ENCODE results near the gene PCDHGA11. TPM values are rescaled to one million over a fixed set of nuclear protein-coding genes. Genes with fewer than 3 reads are reported as not detected.

Gene PCDHGA11
- total and polyA plus RNA-seq, 2 experiments from 2014 or later = 1.8 to 2.7 TPM

GRCh38 chr5:141437221-141437620 lies 16.4 kb downstream of the PCDHGA11 start:
- H3K9me3 ChIP-seq (ENCODE audit: low read depth) = peaks cover 14% of the 10 kb centered on the region
- no peaks in the 10 kb centered on the region for H3K4me1 ChIP-seq (ENCODE audit: insufficient read depth)
- H3K27ac ChIP-seq = no peak overlapping the region
- H3K4me2 ChIP-seq = no peak overlapping the region
- TF ChIP-seq EZH2 (IDR thresholded peaks at IDR 0.05; ENCODE audit: borderline replicate concordance) = no peak
- TF ChIP-seq CTCF (IDR thresholded peaks at IDR 0.05; ENCODE audit: poor library complexity) = no peak
- TF ChIP-seq EZH2phosphoT487 (IDR thresholded peaks at IDR 0.05; ENCODE audit: low read depth, severe bottlenecking, unreplicated experiment) = no peak
- no peak overlapping the region for H3K4me3 ChIP-seq
- H3K27me3 ChIP-seq = no peaks in the 10 kb centered on the region
- H3K9me2 ChIP-seq (replicated peaks; ENCODE audit: insufficient read depth) = no peaks in the 10 kb centered on the region
- DNase-seq (ENCODE audit: low spot score) = no peak
- H3K79me2 ChIP-seq = peaks cover 6% of the 10 kb centered on the region
- H4K20me1 ChIP-seq (ENCODE audit: insufficient read depth, poor library complexity, severe bottlenecking) = no peaks in the 10 kb centered on the region
- WGBS (ENCODE audit: low lambda C conversion rate, missing lambda C conversion rate) = 98% methylated on average over 2 of the region's 2 CpGs
- no peak overlapping the region for H2AFZ ChIP-seq
- H3K36me3 ChIP-seq (replicated peaks; ENCODE audit: insufficient read depth, low read depth) = no peaks in the 10 kb centered on the region

GRCh38 chr5:141439411-141440141 lies 18.7 kb downstream of the PCDHGA11 start:
- Histone ChIP-seq H3K27me3 (no peaks in the 10 kb centered on the region), H3K4me3 (no peak overlapping the region), H3K27ac (no peak overlapping the region), H3K79me2 (peaks cover 3% of the 10 kb centered on the region), H4K20me1 (ENCODE audit: insufficient read depth, poor library complexity, severe bottlenecking) (no peaks in the 10 kb centered on the region), H3K9me3 (ENCODE audit: low read depth) (peaks cover 7% of the 10 kb centered on the region), H3K36me3 (replicated peaks; ENCODE audit: insufficient read depth, low read depth) (no peaks in the 10 kb centered on the region), H3K9me2 (replicated peaks; ENCODE audit: insufficient read depth) (no peaks in the 10 kb centered on the region), H3K4me1 (ENCODE audit: insufficient read depth) (no peaks in the 10 kb centered on the region), H3K4me2 (no peak overlapping the region), H2AFZ (no peak overlapping the region)
- no peak for DNase-seq (ENCODE audit: low spot score)
- 91% methylated on average over 10 of the region's 10 CpGs for WGBS (ENCODE audit: low lambda C conversion rate, missing lambda C conversion rate)
- TF ChIP-seq EZH2 (IDR thresholded peaks at IDR 0.05; ENCODE audit: borderline replicate concordance) (no peak), CTCF (IDR thresholded peaks at IDR 0.05; ENCODE audit: poor library complexity) (no peak), EZH2phosphoT487 (IDR thresholded peaks at IDR 0.05; ENCODE audit: low read depth, severe bottlenecking, unreplicated experiment) (no peak)

GRCh38 chr5:141440341-141440740 lies 19.5 kb downstream of the PCDHGA11 start:
- Histone ChIP-seq H3K9me3 (ENCODE audit: low read depth) (peaks cover 7% of the 10 kb centered on the region), H3K9me2 (replicated peaks; ENCODE audit: insufficient read depth) (no peaks in the 10 kb centered on the region), H3K4me1 (ENCODE audit: insufficient read depth) (no peaks in the 10 kb centered on the region), H4K20me1 (ENCODE audit: insufficient read depth, poor library complexity, severe bottlenecking) (no peaks in the 10 kb centered on the region), H3K36me3 (replicated peaks; ENCODE audit: insufficient read depth, low read depth) (no peaks in the 10 kb centered on the region), H3K27me3 (no peaks in the 10 kb centered on the region), H3K27ac (no peak overlapping the region), H3K4me3 (no peak overlapping the region), H3K79me2 (peaks cover 6% of the 10 kb centered on the region), H2AFZ (no peak overlapping the region), H3K4me2 (no peak overlapping the region)
- no peak for TF ChIP-seq EZH2 (IDR thresholded peaks at IDR 0.05; ENCODE audit: borderline replicate concordance)
- TF ChIP-seq CTCF (IDR thresholded peaks at IDR 0.05; ENCODE audit: poor library complexity) = no peak
- DNase-seq (ENCODE audit: low spot score) = no peak
- 100% methylated on average over 9 of the region's 9 CpGs for WGBS (ENCODE audit: low lambda C conversion rate, missing lambda C conversion rate)
